HG02840 (cell line): ENCODE measurements around the gene RET.

Experiments
- ATAC-seq: cut with Tn5 transposase; IDR thresholded peaks from one replicate; pipeline ENCODE4 v1.9.1; 2021; ENCODE audit warnings: mild to moderate bottlenecking, moderate library complexity, moderate number of reproducible peaks; ENCODE audit not compliant: unreplicated experiment, low FRiP score

Gene RET

GRCh38 chr10:43158636-43159035 lies 81.8 kb downstream of the RET start:
- ATAC-seq: no peak

GRCh38 chr10:43160046-43160920 lies 83.4 kb downstream of the RET start:
- ATAC-seq: no peak

- ATAC-seq: no peak
Measured at GRCh38 chr10:43160921-43161255, 84.0 kb downstream of the RET start.

GRCh38 chr10:43162604-43163003 lies 85.7 kb downstream of the RET start:
- no peak for ATAC-seq

- no peak for ATAC-seq
Measured at GRCh38 chr10:43166207-43166879, 89.5 kb downstream of the RET start.

GRCh38 chr10:43166880-43167497 lies 90.1 kb downstream of the RET start:
- ATAC-seq: no peak

GRCh38 chr10:43167498-43167889 lies 90.6 kb downstream of the RET start:
- no peak for ATAC-seq

- ATAC-seq: no peak
Measured at GRCh38 chr10:43170491-43170890, 93.6 kb downstream of the RET start.

GRCh38 chr10:43172645-43173044 lies 95.8 kb downstream of the RET start:
- ATAC-seq: no peak

GRCh38 chr10:43173120-43173519 lies 96.3 kb downstream of the RET start:
- no peak for ATAC-seq

- no peak for ATAC-seq
Measured at GRCh38 chr10:43174969-43175368, 98.1 kb downstream of the RET start.

GRCh38 chr10:43176271-43176670 lies 99.4 kb downstream of the RET start:
- no peak for ATAC-seq

- ATAC-seq: no peak
Measured at GRCh38 chr10:43177595-43177994, 100.7 kb downstream of the RET start.
